ENCODE results near the gene ODF2L. TPM values are rescaled to one million over a fixed set of nuclear protein-coding genes. Genes with fewer than 3 reads are reported as not detected.

ODF2L gene
- total and polyA plus RNA-seq, 9 of the 15 experiments (the other 6 are each of a cell fraction or from before 2014, with no cell fraction given) = 2.2 to 6.0 (median 4.7) TPM

DNA sequence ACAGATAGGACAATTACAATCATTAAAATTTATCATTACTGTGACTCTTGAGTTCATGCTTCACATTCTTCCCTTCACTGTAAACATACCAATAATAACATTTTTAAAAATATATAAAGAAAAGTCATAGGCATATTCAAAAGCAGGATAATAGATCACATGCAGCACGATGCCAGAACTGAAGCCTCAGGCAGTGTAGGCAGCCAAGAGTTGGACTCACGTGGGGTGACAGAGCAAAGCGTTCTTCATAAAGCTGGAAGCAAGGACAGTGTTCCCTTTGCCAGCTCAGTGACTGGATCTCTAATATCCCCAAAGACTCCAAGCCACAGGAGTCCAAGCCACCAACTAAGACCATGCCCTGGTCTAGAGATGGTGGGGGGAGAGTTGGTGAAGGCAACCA is 77.7 kb downstream of the ODF2L start (continued):
- TF ChIP-seq AFF4 (CRISPR knock-in tag; IDR thresholded peaks at IDR 0.05) = no peak

- H3K36me3 ChIP-seq (ENCODE audit: control insufficient read depth, insufficient read depth, low read length) = no peaks in the 10 kb centered on the region
- H3K4me2 ChIP-seq (ENCODE audit: insufficient read depth, low read length) = no peak overlapping the region
- in situ Hi-C loops (cut with MboI) (no loop called here), intact Hi-C loops (cut with micrococcal nuclease) (no loop called here)
- H3K27ac ChIP-seq (ENCODE audit: extremely low read depth, low read depth, low read length) = no peak overlapping the region
- H3K79me2 ChIP-seq (ENCODE audit: control insufficient read depth, insufficient read depth, low read length) = no peaks in the 10 kb centered on the region
- H3K27me3 ChIP-seq (ENCODE audit: control insufficient read depth in 2 of 2, insufficient read depth in 2 of 2, low read length in 2 of 2) = no peaks in the 10 kb centered on the region
- ATAC-seq (no peak), FAIRE-seq (no peak), DNase-seq (ENCODE audit: extremely low read depth in 1 of 4, low spot score in 3 of 4) (no peak)
- peak; percentile 79 for TF ChIP-seq MAFF (IDR thresholded peaks at IDR 0.05; ENCODE audit: low read length)
- TF ChIP-seq MAFK (IDR thresholded peaks at IDR 0.05; ENCODE audit: low read length) = peak; percentile 64; the same call in 1 of the 2 replicates
- TF ChIP-seq ZNF316 (IDR thresholded peaks at IDR 0.05) = peak; percentile 68; the same call in 1 of the 2 replicates
- 0 out of 2 replicates have a peak, but pooled peaks have one; percentile 24 for TF ChIP-seq MAFG (tag; conservative IDR thresholded peaks at IDR 0.05)
- peak; percentile 49; the same call in 1 of the 2 replicates for TF ChIP-seq C11orf30 (IDR thresholded peaks at IDR 0.05; ENCODE audit: low read depth)
- no peak for TF ChIP-seq HDGF (IDR thresholded peaks at IDR 0.05)
- no TSS peak for BruUV-seq (replicated peaks)
- no peaks in the 10 kb centered on the region for H3K4me1 ChIP-seq (replicated peaks in 1 of 2; ENCODE audit: control insufficient read depth in 2 of 2, insufficient read depth in 2 of 2, low read length in 2 of 2)
- no peaks in the 10 kb centered on the region for H3K9me1 ChIP-seq (ENCODE audit: control insufficient read depth, insufficient read depth, low read length)
- POLR2A ChIA-PET = interaction anchor here (0.6 kb wide), 1 partner anchor 578 kb away, joined by 3 read pairs; no protein-coding TSS in a partner anchor
- no peak overlapping the region for H3K4me3 ChIP-seq
- H3K9ac ChIP-seq (ENCODE audit: insufficient read depth in 1 of 2, low read depth in 2 of 2, low read length in 2 of 2) = no peak overlapping the region
- H4K20me1 ChIP-seq (replicated peaks; ENCODE audit: control insufficient read depth, insufficient read depth, low read length) = no peaks in the 10 kb centered on the region
- CTCF ChIA-PET (ENCODE audit: low intra/inter-chr PET ratio) = no interaction called here
- H2AFZ ChIP-seq (ENCODE audit: low read depth, low read length) = no peak overlapping the region
- H3K9me3 ChIP-seq (replicated peaks; ENCODE audit: control insufficient read depth, insufficient read depth, low read depth, low read length) = no peaks in the 10 kb centered on the region
Observed at GRCh38 chr1:86317926-86318325, 78.2 kb downstream of the ODF2L start.
